GM19397 (cell line): ENCODE data around the gene VWA3B.
"Not testable (repeated sequence)": the region's sequence is repeated elsewhere in the genome, so short reads cannot be mapped to it uniquely, and the experiment has no call there.

Source experiments
- ATAC-seq: cut with Tn5 transposase; IDR thresholded peaks from one replicate; pipeline ENCODE4 v1.9.1; 2021; ENCODE audit warnings: mild to moderate bottlenecking, moderate library complexity; ENCODE audit not compliant: unreplicated experiment

The VWA3B gene

DNA sequence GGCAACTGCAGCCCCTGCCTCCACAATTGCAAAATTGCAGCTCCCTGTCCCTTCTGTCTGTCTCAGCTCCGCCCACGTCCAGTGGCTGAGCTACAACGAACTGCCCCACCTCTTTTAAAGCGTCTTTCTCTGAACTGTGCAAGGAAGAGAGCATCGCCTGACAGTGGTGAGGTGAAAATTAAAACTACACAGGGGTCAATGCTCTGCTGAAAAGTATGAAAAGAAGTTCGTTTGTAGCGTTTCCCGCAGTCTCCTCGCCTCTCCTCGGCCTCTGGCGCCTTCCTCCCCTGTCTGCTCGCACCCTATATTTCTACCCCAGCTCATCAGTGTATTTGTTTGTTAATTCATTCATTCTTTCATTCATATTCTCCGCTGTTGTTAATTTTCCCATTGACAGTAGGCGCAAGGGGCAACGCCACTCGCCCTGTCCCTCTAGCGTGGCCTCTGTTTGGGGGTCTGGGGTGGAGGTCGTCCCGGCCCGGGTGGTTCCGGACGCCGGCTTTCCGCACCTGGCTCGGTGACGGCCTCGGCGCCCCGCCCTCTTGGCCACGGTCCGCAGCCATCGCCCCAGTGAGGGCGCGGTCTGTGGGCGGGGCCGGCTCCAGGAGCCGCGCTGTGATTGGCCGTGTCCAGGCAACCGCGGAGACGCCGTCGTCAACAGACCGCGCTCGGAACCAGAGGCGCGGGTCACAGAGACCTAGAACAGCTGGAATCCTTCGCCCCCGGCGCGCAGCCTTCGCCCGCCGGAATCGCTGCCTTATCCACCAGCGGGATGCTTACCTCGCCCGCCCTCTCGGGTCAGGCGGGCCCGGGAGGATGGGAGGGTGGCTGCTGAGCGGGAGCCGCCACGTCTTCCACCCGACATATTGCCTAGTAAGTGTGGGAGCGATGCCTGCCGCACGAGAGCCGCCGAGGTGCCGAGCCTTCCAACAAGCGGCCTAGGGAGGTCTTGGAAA is at the start of gene VWA3B:
TSS of gene VWA3B (plus strand) at position 677 of the 956 bp plus-strand sequence. CDS start 5,926 bp downstream, outside the sequence.
- peak; percentile 65 for ATAC-seq

DNA sequence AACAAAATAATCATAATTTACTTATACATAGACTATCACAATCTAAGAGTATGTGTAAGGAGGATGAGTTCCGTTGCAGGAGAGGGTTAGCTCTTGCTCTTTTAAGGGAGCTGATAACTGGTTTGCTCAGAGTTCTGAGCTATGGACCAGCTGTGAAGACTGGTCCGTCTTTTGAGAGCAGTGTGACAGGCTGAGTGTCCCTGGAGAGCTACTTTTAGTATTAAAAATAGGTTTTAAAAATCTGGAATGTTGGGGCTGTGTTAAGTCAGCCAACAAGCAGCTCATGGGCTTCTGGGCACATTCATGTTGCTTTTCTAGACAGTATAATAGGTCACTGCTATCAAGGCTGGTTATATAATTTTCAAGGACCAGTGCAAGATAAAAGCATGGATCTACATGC is 49.8 kb upstream of the VWA3B start:
- no peak for ATAC-seq

DNA sequence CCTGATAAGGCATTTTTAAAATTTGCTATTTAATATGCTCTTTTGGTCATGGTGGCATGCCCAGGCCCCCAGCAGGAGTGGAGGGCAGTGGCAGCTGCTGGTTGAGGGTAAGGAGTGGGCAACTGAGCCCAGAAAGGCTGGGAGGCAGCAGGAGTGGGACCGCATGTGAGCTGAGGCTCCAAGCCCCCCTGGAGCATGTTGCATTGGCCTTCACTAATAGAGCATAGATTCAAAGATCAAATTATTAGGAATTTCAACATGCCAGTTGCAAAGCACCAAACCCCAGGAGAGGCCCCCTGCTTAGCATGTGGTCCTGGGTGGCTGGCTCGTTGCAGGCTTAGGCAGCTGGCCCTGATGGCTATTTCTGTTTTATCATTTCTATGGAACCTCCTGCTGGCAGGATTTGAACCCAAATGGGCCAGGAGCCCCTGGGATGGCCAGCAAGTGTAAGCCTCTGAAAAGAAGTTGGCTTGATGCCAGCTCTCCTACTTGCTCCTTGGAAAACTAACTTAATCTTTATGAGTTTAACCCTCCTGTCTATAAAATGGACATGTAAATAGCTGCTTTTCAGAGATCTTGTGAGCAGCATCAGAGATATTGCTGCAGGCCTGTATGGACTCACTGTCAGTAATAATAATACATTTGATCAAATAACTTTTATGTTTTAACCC is 49.2 kb upstream of the VWA3B start:
- ATAC-seq = no peak

DNA sequence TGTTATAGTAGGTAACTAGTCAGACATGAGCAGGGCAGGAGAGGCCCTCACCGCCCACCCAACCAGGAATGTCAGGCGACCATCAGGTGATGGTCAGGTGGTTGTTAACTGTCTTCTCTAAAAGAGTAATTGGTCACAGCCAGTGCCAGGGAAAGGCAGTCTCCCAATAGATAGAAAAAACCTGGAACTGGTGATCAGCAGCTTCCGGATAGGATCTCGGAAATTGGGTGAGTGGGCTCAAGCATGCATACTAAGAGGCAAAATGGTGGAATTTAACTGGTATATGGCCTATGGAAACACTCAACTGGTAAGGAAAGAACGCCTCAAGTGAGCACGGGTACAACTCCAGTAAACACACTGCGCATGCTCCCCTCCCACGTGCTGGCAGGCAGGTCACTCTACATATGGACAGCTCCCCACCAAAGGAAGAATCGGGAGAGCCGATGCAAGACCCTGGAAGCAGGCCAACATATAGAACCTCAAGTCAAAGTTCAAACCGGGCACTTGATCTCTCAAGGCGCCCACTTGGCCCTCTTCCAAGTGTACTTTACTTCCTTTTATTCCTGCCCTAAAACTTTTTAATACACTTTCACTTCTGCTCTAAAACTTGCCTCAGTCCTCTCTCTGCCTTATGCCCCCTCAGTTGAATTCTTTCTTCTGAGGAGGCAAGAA is 47.7 kb upstream of the VWA3B start:
- no peak for ATAC-seq

DNA sequence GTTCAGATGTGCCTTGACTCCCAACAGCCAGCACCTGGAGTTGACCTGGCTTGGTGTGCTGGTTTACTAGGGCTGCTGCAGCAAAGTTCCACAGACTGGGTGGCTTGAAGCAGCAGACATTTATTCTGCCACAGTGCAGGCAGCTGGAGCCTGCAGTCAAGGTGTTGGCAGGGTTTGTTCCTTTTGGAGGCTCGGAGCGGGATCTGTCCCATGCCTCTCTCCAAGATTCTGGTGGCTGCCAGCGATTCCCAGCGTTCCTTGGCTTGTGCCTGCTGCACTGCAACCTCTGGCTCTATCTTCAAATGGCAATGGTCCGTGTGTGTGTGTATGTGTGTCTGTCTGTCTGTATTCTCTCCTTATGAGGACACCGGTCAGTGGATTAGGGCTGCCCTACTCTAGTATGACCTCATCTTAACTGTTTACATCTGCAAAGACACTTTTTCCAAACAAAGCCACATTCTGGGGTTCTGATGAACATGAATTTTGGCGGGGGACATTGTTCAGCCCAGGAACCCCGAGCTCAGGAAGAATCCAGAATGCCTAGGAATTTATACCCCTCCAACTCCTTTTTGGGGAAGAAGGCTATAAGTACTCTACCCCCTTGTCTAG is 46.5 kb upstream of the VWA3B start:
- no peak for ATAC-seq

DNA sequence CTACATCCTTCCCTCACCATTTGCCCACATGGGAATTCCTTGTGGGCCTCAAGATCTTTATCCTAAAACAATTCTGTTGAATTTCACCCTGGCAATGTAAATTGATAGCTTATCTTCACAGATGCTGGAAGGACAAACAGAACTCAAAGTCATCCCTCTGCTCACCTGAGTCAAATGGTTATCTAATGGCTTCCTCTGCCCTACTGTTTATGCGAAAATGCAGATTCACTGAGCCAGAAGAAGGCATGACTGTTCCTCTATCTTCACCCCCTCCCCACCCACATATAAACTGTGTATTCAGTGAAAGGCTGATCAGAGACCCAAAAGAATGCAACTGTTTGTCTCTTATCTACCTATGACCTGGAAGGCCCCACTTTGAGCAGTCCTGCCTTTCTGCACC is 43.9 kb upstream of the VWA3B start:
- no peak for ATAC-seq

DNA sequence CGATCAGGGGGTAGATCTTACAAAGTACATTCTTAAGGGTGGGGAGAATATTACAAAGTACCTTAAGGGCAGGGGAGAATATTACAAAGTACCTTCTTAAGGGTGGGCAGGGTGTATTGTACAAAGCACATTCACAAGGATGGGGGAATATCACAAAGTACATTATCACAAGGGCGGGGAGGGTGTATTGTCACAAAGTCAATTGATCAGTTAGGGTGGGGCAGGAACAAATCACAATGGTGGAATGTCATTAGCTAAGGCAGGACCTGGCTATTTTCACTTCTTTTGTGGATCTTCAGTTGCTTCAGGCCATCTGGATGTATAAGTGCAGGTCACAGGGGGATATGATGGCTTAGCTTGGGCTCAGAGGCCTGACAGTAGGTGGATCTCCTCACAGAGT is 42.2 kb upstream of the VWA3B start:
- not testable (repeated sequence) for ATAC-seq

DNA sequence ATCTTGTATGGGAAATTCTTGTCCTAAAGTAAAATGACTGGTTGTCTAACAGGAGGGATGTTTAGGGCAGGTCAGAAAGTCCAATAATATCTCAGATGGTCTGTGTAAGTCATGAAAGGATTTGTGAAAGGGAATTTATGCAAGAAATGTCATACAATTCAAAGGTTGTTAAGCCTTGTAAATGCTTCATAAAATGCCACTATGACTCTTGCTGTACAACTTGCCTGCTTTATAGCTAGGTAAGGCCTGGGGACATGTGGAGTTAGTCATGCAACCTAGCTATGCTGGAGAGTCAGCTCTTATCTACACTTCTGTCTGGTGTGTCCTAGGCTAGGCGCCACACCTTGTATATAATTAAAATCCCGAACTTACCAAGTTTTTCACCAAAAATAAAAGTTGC is 36.9 kb upstream of the VWA3B start:
- no peak for ATAC-seq

GRCh38 chr2:98058191-98058975 is 28.6 kb upstream of the VWA3B start:
- no peak for ATAC-seq

DNA sequence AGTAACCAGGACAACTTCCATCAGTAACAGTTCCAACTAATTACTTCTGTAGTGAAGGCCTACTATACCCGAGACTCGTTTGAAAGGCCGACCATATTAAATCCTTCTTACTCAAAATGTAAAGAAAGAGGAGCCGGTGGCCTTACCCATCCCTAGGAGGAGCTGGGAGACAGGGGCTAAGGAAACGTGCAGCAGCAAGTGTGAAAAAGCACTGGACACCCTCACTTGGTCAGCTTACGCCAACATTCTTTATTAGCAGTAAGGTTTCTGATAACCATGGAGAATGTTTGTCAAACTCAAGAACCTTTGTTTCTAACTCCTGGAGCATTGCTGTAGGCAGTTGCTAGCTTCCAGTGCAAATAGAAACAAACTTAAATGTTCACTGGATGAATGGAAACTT is 26.7 kb upstream of the VWA3B start:
- no peak for ATAC-seq

GRCh38 chr2:98063291-98063854 is 23.6 kb upstream of the VWA3B start:
- no peak for ATAC-seq

GRCh38 chr2:98065808-98066207 is 21.2 kb upstream of the VWA3B start:
- no peak for ATAC-seq

- no peak for ATAC-seq
Measured at GRCh38 chr2:98067160-98067559, 19.8 kb upstream of the VWA3B start.

DNA sequence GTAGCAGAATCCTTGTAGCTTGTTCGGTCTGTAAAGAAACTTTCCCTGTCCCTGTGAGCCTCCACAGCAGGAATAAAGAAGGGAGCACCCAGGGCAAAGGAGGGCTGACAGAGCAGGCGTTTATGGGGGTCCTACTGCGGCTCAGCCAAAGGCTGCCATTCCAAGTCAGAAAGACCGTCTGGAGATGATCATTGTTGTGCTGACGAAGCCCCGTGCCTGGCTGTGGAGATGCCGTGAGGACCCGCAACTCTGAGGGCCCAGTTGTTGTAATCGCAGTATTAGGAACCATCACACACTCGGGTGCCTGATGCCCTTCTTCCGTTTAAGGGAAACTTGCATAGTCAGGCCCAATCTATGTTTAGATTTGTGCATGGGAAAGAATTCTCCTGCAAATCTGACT is 16.9 kb upstream of the VWA3B start:
- no peak for ATAC-seq

GRCh38 chr2:98072442-98072841 is 14.5 kb upstream of the VWA3B start:
- no peak for ATAC-seq

DNA sequence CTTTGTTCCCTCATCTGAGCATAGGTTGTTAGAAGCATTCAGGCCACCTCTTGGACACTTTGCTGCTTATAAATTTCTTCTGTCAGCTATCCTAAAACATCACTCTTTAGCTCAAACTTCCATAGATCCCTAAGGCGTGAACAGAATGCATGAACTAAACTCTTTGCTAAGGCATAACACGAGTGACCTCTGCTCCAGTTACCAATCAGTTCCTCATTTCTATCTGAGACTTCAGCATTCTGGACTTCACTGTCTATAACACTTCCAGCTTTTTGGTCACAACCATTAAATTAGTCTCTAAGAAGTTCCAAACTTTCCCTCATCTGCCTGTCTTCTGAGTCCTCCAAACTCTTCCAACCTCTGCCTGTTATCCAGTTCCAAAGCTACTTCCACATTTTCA is 8.3 kb upstream of the VWA3B start:
- no peak for ATAC-seq

- no peak for ATAC-seq
Measured at GRCh38 chr2:98084151-98084868, 2.7 kb upstream of the VWA3B start.

DNA sequence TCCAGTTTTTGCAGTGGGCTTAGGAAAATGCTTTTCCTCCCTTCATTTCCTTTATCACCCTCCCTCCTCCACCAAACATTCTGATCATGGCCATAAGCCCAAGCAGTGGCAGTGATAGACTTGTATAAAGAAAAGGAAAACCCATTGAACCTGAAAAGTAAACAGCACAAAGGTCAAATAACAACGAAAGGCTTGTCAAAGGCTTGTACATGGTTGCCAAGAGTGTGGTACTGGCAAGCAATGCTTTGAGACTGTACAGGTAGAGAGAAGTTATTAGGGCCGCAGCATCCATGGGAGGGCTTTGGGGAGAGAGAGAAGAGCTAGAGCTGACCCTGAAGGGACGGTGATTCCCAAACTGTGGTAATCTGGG is 2.1 kb upstream of the VWA3B start:
- ATAC-seq = no peak

- no peak for ATAC-seq
Measured at GRCh38 chr2:98085649-98086048, 1.3 kb upstream of the VWA3B start.
